ENCODE data around the gene DLG1. TPM values are rescaled to one million over a fixed set of nuclear protein-coding genes. Genes with fewer than 3 reads are reported as not detected.

The DLG1 gene
- total and polyA plus RNA-seq, 4 donors: 12.7 to 51.2 (median 22.3) TPM

GRCh38 chr3:196995646-196996355, 302.6 kb downstream of the DLG1 start:
- TF ChIP-seq HNF4A (conservative IDR thresholded peaks at IDR 0.05) (no peak), NR2F2 (IDR thresholded peaks at IDR 0.05) (no peak), SP1 (IDR thresholded peaks at IDR 0.05) (no peak), RAD21 (IDR thresholded peaks at IDR 0.05) (no peak), TAF1 (conservative IDR thresholded peaks at IDR 0.05) (no peak), JUND (IDR thresholded peaks at IDR 0.05) (no peak), HNF4G (IDR thresholded peaks at IDR 0.05) (no peak), REST (IDR thresholded peaks at IDR 0.05) (no peak), GABPA (IDR thresholded peaks at IDR 0.05 in 1 of 2, conservative IDR thresholded peaks at IDR 0.05 in 1 of 2) (no peak), RXRA (IDR thresholded peaks at IDR 0.05) (no peak), MAX (IDR thresholded peaks at IDR 0.05) (no peak), YY1 (IDR thresholded peaks at IDR 0.05) (no peak), ZBTB33 (IDR thresholded peaks at IDR 0.05) (no peak)
- 92% methylated on average over 14 of the region's 14 CpGs for WGBS
- no peak overlapping the region for H3K4me3 ChIP-seq (ENCODE audit: low read depth in 1 of 3, low read length in 3 of 3)
- no peaks in the 10 kb centered on the region for H3K27me3 ChIP-seq (ENCODE audit: control insufficient read depth in 4 of 4, insufficient read depth in 4 of 4, low read length in 3 of 4)
- DNase-seq (ENCODE audit: low spot score): no peak
- H3K27ac ChIP-seq (ENCODE audit: low read depth in 1 of 2, low read length in 2 of 2): no peak overlapping the region
- no peaks in the 10 kb centered on the region for H3K36me3 ChIP-seq (ENCODE audit: control insufficient read depth in 4 of 4, insufficient read depth in 3 of 4, low read depth in 1 of 4, low read length in 3 of 4)
- no peak overlapping the region for H3K9ac ChIP-seq (ENCODE audit: low read depth in 1 of 2, low read length in 2 of 2)
- no peaks in the 10 kb centered on the region for H3K4me1 ChIP-seq (ENCODE audit: control insufficient read depth in 4 of 4, insufficient read depth in 4 of 4, low read length in 3 of 4)
- no peaks in the 10 kb centered on the region for H3K9me3 ChIP-seq (ENCODE audit: control insufficient read depth in 4 of 4, low read length in 3 of 4)

- no peaks in the 10 kb centered on the region for H3K27me3 ChIP-seq (ENCODE audit: control insufficient read depth in 4 of 4, insufficient read depth in 4 of 4, low read length in 3 of 4)
- H3K36me3 ChIP-seq (ENCODE audit: control insufficient read depth in 4 of 4, insufficient read depth in 3 of 4, low read depth in 1 of 4, low read length in 3 of 4): no peaks in the 10 kb centered on the region
- DNase-seq (ENCODE audit: low spot score): no peak
- no peaks in the 10 kb centered on the region for H3K4me1 ChIP-seq (ENCODE audit: control insufficient read depth in 4 of 4, insufficient read depth in 4 of 4, low read length in 3 of 4)
- WGBS: 92% methylated on average over 19 of the region's 19 CpGs
- H3K27ac ChIP-seq (ENCODE audit: low read depth in 1 of 2, low read length in 2 of 2): no peak overlapping the region
- H3K9ac ChIP-seq (ENCODE audit: low read depth in 1 of 2, low read length in 2 of 2): no peak overlapping the region
- no peak overlapping the region for H3K4me3 ChIP-seq (ENCODE audit: low read depth in 1 of 3, low read length in 3 of 3)
- H3K9me3 ChIP-seq (ENCODE audit: control insufficient read depth in 4 of 4, low read length in 3 of 4): no peaks in the 10 kb centered on the region
- TF ChIP-seq SP1 (IDR thresholded peaks at IDR 0.05) (no peak), HNF4G (IDR thresholded peaks at IDR 0.05) (no peak), HNF4A (conservative IDR thresholded peaks at IDR 0.05) (no peak), FOXA2 (IDR thresholded peaks at IDR 0.05) (no peak), ATF3 (IDR thresholded peaks at IDR 0.05) (no peak), REST (IDR thresholded peaks at IDR 0.05) (no peak), JUND (IDR thresholded peaks at IDR 0.05) (no peak), CTCF (IDR thresholded peaks at IDR 0.05; ENCODE audit: low read depth, low read length, missing input control) (no peak), GABPA (IDR thresholded peaks at IDR 0.05 in 1 of 2, conservative IDR thresholded peaks at IDR 0.05 in 1 of 2) (no peak), RAD21 (IDR thresholded peaks at IDR 0.05) (no peak), EGR1 (IDR thresholded peaks at IDR 0.05; ENCODE audit: low read depth in 2 of 2) (no peak), NR2F2 (IDR thresholded peaks at IDR 0.05) (no peak), RXRA (IDR thresholded peaks at IDR 0.05) (no peak), FOXA1 (IDR thresholded peaks at IDR 0.05) (no peak)
These were observed 303.4 kb downstream of the DLG1 start for GRCh38 chr3:196995027-196995426.

All from liver (tissue), 9 donors.